Loucy (cell line): ENCODE data around the gene IPO9.

Experiments used
- CTCF ChIP-seq: fragments of 200-600 bp; sonication (generic); conservative IDR thresholded peaks from 2 replicates; pipeline ENCODE4 v1.5.1; 2014; ENCODE audit warnings: mild to moderate bottlenecking, antibody characterized with exemption, low read length
- EZH2phosphoT487 ChIP-seq: fragments of 200-600 bp; IDR thresholded peaks from 2 replicates; pipeline ENCODE4 v1.6.1; 2018; ENCODE audit warnings: antibody characterized with exemption, mild to moderate bottlenecking, moderate library complexity, borderline replicate concordance

GRCh38 chr1:201880928-201881571 lies 52.1 kb downstream of the IPO9 start:
- TF ChIP-seq CTCF (no peak), EZH2phosphoT487 (no peak)
